CD14-positive monocyte (primary cell): ENCODE results near the gene CTNNA2. TPM values are rescaled to one million over a fixed set of nuclear protein-coding genes. Genes with fewer than 3 reads are reported as not detected.

Experiments
- DNase-seq, 3 donors: peaks; one replicate each; pipeline ENCODE4 v3.0.0-alpha.2; 2011 to 2022
- H2AFZ ChIP-seq: 2 replicates; pipeline ENCODE4 v1.6.0; 2012; ENCODE audit warnings: mild to moderate bottlenecking, low read depth, low read length, inconsistent platforms; ENCODE audit not compliant: insufficient read depth, poor library complexity, severe bottlenecking
- H3K27ac ChIP-seq, 2 donors: 1 replicate in 1 of 2; 2 replicates in 1 of 2; pipeline ENCODE4 v1.5.1; 2012 to 2013; ENCODE audit warnings: low read length in 2 of 2, control low read depth in 1 of 2, inconsistent platforms in 1 of 2, low read depth in 1 of 2, mild to moderate bottlenecking in 1 of 2
- H3K27me3 ChIP-seq, 2 donors: one replicate each; pipeline versions ENCODE4 v1.6.0 to v1.6.1; 2011 to 2013; ENCODE audit warnings: low read length in 2 of 2; ENCODE audit not compliant: control insufficient read depth in 2 of 2, insufficient read depth in 2 of 2
- H3K36me3 ChIP-seq, 2 donors: replicated peaks in 1 of 2; 1 replicate in 1 of 2; 2 replicates in 1 of 2; pipeline versions ENCODE4 v1.5.1 to v1.6.1; 2012 to 2013; ENCODE audit warnings: low read length in 2 of 2, control low read depth in 1 of 2, inconsistent platforms in 1 of 2, mild to moderate bottlenecking in 1 of 2; ENCODE audit not compliant: insufficient read depth in 2 of 2, control insufficient read depth in 1 of 2
- H3K4me1 ChIP-seq, 2 donors: 1 replicate in 1 of 2; 2 replicates in 1 of 2; pipeline versions ENCODE4 v1.5.1 to v1.6.1; 2012 to 2013; ENCODE audit warnings: low read length in 2 of 2, control low read depth in 1 of 2, inconsistent platforms in 1 of 2, mild to moderate bottlenecking in 1 of 2, moderate library complexity in 1 of 2; ENCODE audit not compliant: insufficient read depth in 2 of 2, control insufficient read depth in 1 of 2
- H3K4me2 ChIP-seq: replicated peaks from 2 replicates; pipeline ENCODE3; 2012; ENCODE audit warnings: low read length, moderate library complexity, mild to moderate bottlenecking; ENCODE audit not compliant: poor library complexity, severe bottlenecking; ENCODE audit errors: extremely low read depth
- H3K4me3 ChIP-seq, 3 experiments: fragments of 200-600 bp in 1 of 3; sonication (generic) in 1 of 3; replicated peaks in 1 of 3; 1 replicate in 2 of 3; 2 replicates in 1 of 3; pipeline ENCODE4 v1.5.1; 2011 to 2013; ENCODE audit warnings: low read length in 3 of 3, mild to moderate bottlenecking in 3 of 3, control low read depth in 2 of 3, low read depth in 2 of 3, inconsistent platforms in 1 of 3, moderate library complexity in 1 of 3
- H3K79me2 ChIP-seq: 2 replicates; pipeline ENCODE4 v1.6.0; 2012; ENCODE audit warnings: mild to moderate bottlenecking, control low read depth, inconsistent platforms, low read length, moderate library complexity; ENCODE audit not compliant: insufficient read depth
- H3K9ac ChIP-seq: 2 replicates; pipeline ENCODE4 v1.6.0; 2017; ENCODE audit warnings: low read length, mild to moderate bottlenecking; ENCODE audit not compliant: insufficient read depth, poor library complexity, severe bottlenecking
- H3K9me3 ChIP-seq, 2 donors: replicated peaks in 1 of 2; 1 replicate in 1 of 2; 2 replicates in 1 of 2; pipeline versions ENCODE4 v1.5.1 to v1.6.1; 2012 to 2013; ENCODE audit warnings: low read length in 2 of 2, control low read depth in 1 of 2; ENCODE audit not compliant: control insufficient read depth in 1 of 2, insufficient read depth in 1 of 2
- H4K20me1 ChIP-seq: 2 replicates; pipeline ENCODE4 v1.6.0; 2012; ENCODE audit warnings: mild to moderate bottlenecking, low read length, control low read depth, moderate library complexity; ENCODE audit not compliant: insufficient read depth
- H3K27ac Mint-ChIP-seq, 7 donors: one replicate each; pipeline ENCODE4 v1.8.0; 2020; ENCODE audit warnings: mild to moderate bottlenecking in 7 of 7, mixed read lengths in 7 of 7, moderate library complexity in 6 of 7, inconsistent platforms in 2 of 7
- H3K27me3 Mint-ChIP-seq, 3 donors: one replicate each; pipeline ENCODE4 v1.8.0; 2021 to 2022; ENCODE audit warnings: low read depth in 3 of 3, mild to moderate bottlenecking in 3 of 3, mixed read lengths in 3 of 3, moderate library complexity in 3 of 3, inconsistent platforms in 1 of 3
- H3K36me3 Mint-ChIP-seq, 2 donors: one replicate each; pipeline ENCODE4 v1.8.0; 2020; ENCODE audit warnings: mixed read lengths in 2 of 2, inconsistent platforms in 1 of 2, mild to moderate bottlenecking in 1 of 2
- H3K4me1 Mint-ChIP-seq: one replicate; pipeline ENCODE4 v1.8.0; 2020; ENCODE audit warnings: mild to moderate bottlenecking, mixed read lengths
- H3K4me3 Mint-ChIP-seq, 2 donors: one replicate each; pipeline ENCODE4 v1.8.0; 2020; ENCODE audit warnings: mild to moderate bottlenecking in 2 of 2, mixed read lengths in 2 of 2, moderate library complexity in 1 of 2
- H3K9me3 Mint-ChIP-seq, 7 donors: one replicate each; pipeline ENCODE4 v1.8.0; 2020 to 2022; ENCODE audit warnings: mixed read lengths in 7 of 7, mild to moderate bottlenecking in 6 of 7, moderate library complexity in 6 of 7, inconsistent platforms in 2 of 7
- CTCF ChIP-seq: fragments of 200-600 bp; IDR thresholded peaks from one replicate; pipeline ENCODE4 v1.8.0; 2022; ENCODE audit warnings: antibody characterized with exemption, mild to moderate bottlenecking
- WGBS: methylation state at CpG from one replicate; pipeline ENCODE4 v1.1.5; 2013; ENCODE audit warnings: missing lambda C conversion rate; ENCODE audit not compliant: insufficient coverage; 5-methylcytosine and 5-hydroxymethylcytosine counted together
- intact Hi-C, 2 donors: fragments of 100-400 bp; cut with micrococcal nuclease; formaldehyde crosslinking; loops; one replicate each; pipeline versions ENCODE4 v1.15.0 to v1.15.1; 2023
- polyA plus RNA-seq, 3 donors: library from polyadenylated mRNA; depleted of rRNA in 1 of 3; unstranded in 2 of 3; stranded (reverse) in 1 of 3; fragments of 300-500 nt in 2 of 3; fragments of >200 nt in 1 of 3; fragmentation: Illumina TruSeq in 2 of 3; gene quantifications; 1 replicate in 2 of 3; 2 replicates in 1 of 3; pipeline ENCODE4 v1.2.3, GENCODE V29; 2012 to 2021

The CTNNA2 gene
- polyA plus RNA-seq, 3 donors = not detected

- 75% methylated on average over 1 of the region's 3 CpGs for WGBS
- Histone ChIP-seq H3K27me3 (no peaks in the 10 kb centered on the region), H3K79me2 (no peaks in the 10 kb centered on the region), H3K9ac (no peak overlapping the region), H2AFZ (no peak overlapping the region), H3K27ac (no peak overlapping the region), H3K36me3 (no peaks in the 10 kb centered on the region), H3K4me2 (no peak overlapping the region), H4K20me1 (no peaks in the 10 kb centered on the region), H3K4me1 (peaks cover 0 to 5% of the 10 kb centered on the region in 2 donors), H3K4me3 (no peak overlapping the region), H3K9me3 (no peaks in the 10 kb centered on the region)
- peaks cover 0 to 4% (median 3%) of the 10 kb centered on the region in 3 donors for H3K27me3 Mint-ChIP-seq
- DNase-seq = no peak
- no peaks in the 10 kb centered on the region for H3K36me3 Mint-ChIP-seq
- TF ChIP-seq CTCF = no peak
- intact Hi-C loops = no loop called here
- H3K27ac Mint-ChIP-seq = no peak overlapping the region
- no peaks in the 10 kb centered on the region for H3K4me1 Mint-ChIP-seq
- H3K4me3 Mint-ChIP-seq = no peak overlapping the region
- peaks cover 0 to 10% (median 2%) of the 10 kb centered on the region in 7 donors for H3K9me3 Mint-ChIP-seq
Measured at GRCh38 chr2:79801082-79801481, 288.2 kb downstream of the CTNNA2 start.

GRCh38 chr2:79817288-79817687, 304.4 kb downstream of the CTNNA2 start:
- Mint-ChIP-seq H3K4me3 (no peak overlapping the region), H3K4me1 (no peaks in the 10 kb centered on the region), H3K9me3 (peaks cover 0 to 5% (median 1%) of the 10 kb centered on the region in 7 donors), H3K36me3 (no peaks in the 10 kb centered on the region), H3K27me3 (peaks cover 0 to 1% (median 0%) of the 10 kb centered on the region in 3 donors), H3K27ac (no peak overlapping the region)
- 100% methylated on average over 1 of the region's 4 CpGs for WGBS
- H3K4me2 ChIP-seq = no peak overlapping the region
- no peaks in the 10 kb centered on the region for H3K4me1 ChIP-seq
- H3K36me3 ChIP-seq = no peaks in the 10 kb centered on the region
- no peak for TF ChIP-seq CTCF
- no peaks in the 10 kb centered on the region for H3K79me2 ChIP-seq
- DNase-seq = no peak
- no peak overlapping the region for H3K4me3 ChIP-seq
- H3K9me3 ChIP-seq = no peaks in the 10 kb centered on the region
- no peak overlapping the region for H3K9ac ChIP-seq
- intact Hi-C loops = no loop called here
- H4K20me1 ChIP-seq = no peaks in the 10 kb centered on the region
- H2AFZ ChIP-seq = no peak overlapping the region
- no peaks in the 10 kb centered on the region for H3K27me3 ChIP-seq
- no peak overlapping the region for H3K27ac ChIP-seq
